NCI-H524 treated with DMSO at 0.1 percent for 48 hours (cell line): ENCODE results near the gene ALDH3A1.

Source experiments
- DNase-seq: peaks from one replicate; lab custom pipeline; 2025; lab: John Stamatoyannopoulos, UW

The ALDH3A1 gene

DNA sequence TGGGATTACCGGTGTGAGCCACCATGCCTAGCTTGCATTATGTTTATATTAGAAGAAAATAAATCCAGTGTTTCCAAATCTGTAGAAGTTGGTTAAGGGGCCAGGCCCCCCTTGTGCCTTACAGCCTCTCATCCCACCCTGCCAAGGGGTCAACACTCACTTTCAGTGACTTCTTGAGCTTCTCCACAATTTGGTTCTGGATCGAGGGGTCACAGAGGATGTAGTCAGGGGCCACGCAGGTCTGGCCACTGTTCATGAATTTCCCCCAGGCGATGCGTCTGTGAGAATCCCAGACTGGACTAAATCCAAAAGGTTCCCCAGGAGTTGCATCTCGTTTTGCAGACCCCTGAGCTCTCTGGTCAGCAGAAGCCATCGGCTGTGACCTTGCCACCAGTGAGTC is 7.2 kb downstream of the ALDH3A1 start:
- no peak for DNase-seq

DNA sequence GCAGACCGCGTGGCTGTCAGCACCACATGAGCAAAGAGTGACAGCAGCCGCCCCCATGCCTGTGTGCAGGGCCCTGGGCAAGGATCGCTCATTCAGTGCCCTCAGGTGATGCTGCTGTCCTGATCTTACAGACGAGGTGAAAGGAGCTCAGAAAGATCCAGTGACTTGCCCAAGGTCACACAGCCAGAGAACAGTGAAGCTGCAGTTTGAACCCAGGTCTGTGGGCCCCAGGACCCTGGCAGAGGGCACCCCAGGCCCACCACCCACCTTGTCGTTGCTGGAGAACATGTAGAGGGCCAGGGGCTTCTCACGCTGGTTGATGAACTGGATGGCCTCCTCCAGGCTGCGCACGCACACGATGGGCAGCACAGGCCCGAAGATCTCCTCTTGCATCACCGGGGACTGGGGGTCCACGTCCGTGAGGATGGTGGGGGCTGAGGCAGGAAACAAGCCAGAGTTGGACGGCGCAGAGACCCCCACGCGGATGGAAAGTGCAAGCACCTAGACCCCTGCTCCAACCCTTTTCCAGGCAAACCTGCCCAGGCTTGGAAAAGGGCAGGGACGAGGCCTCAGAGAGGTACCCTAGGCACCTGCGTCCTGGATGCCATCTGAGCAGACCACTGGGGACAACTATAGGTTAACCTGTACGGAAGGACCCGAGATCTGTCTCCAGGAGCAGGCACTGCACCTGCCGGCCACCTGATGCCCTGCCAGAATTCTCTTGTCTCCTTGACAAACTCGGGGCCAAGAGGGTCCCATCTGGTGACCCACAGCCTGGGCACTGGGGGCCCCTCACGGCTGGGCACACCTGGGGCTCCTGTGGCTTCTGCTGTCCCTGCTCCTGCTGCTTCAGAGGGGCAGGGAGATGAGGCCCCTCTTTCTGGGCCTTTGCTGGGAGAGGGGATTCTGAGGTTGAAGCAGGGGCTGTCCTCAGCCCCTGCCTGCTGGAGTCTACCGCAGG is 8.6 kb downstream of the ALDH3A1 start:
- no peak for DNase-seq

DNA sequence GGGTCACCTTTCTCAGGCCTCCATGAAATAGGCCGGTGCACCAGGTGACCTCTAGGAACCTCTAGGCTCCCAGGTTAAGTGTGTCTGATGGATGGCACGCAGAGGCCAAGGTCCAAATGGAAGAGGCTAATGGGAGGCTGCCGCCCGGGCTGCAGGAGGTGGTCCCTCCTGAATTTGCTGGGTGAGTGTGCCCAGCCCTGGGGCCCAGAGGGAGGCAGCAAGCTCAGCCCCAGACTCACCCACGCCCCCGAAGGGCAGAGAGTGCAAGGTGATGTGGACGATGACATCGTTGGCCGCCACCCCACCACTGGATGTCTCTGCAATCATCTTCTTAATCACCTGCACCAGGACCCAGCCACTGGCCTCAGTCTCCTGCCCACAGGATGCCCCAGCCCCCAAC is 9.3 kb downstream of the ALDH3A1 start:
- no peak for DNase-seq

DNA sequence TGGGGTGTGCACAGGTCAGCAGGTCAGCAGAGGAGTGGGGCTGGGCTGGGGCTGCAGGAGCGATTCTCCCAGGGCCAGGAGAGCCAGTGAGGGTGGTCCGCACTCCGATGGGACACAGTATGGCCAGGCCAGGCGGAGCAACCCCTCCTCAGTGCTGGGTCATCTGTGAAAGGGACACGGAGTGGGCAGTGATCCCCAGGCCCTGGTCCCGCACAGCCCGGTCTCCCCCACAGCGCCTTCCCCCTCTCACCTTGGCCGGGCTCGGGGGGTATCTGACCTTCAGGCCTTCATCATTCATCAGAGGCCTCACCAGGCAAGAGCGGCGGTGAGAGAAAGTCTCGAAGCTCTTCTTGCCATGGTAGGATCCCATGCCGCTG is 10.0 kb downstream of the ALDH3A1 start:
- DNase-seq, result no peak

DNA sequence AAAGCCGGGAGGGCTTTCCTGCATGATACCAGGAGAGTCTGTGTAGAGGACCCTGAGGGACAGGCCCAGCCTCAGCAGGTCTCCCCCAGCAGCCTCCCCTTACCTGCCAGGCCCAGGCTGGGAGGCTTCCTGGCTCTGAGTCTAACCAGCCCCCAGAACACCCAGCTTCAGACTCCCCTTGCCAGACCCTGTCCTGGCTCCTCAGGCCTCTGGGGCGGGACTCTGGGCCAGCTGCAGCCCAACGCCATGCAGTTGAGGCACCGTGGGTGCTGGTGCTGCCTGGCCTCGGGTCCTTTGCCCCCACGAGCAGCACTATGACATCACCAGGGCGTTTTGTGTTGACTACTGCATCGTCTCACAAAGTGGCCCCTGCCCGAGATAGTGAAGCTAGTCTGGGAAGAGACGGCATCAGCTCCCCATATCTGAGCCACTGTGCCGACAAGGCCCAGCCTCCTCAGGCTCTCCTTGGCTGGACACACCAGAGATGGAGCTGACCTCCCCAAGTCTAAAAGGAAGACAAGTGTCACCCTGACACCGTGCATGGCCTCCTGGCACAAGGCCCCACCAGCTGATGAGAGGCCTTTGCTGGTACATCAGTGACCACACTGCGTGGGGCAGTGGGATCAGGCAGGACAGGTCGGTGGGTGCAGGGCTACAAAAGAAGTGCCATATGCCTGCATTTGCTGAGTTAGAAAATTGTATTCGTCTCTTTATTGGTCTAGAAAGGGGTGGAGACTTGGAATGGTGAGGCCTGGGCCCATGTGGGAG is 10.6 kb downstream of the ALDH3A1 start:
- DNase-seq, result no peak

DNA sequence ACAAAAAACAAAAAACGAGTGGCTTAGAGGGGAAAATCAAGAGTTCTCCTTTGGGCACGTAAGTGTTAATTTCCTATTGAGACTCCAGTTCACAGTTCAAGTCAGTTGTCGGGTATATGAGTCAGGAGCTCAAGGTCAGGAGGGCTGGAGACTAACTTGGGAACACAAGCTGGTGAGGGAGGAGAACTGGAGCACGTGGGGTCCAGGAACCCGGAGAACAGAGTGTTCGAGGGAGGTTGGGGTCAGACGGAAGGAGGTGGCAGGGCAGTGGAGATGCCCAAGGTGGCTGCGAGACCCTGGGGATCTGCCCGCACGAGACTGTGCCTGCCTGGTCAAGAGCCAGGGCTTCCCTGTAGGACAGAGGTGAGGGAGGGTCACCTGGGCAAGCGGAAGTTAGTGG is 12.0 kb downstream of the ALDH3A1 start:
- no peak for DNase-seq

DNA sequence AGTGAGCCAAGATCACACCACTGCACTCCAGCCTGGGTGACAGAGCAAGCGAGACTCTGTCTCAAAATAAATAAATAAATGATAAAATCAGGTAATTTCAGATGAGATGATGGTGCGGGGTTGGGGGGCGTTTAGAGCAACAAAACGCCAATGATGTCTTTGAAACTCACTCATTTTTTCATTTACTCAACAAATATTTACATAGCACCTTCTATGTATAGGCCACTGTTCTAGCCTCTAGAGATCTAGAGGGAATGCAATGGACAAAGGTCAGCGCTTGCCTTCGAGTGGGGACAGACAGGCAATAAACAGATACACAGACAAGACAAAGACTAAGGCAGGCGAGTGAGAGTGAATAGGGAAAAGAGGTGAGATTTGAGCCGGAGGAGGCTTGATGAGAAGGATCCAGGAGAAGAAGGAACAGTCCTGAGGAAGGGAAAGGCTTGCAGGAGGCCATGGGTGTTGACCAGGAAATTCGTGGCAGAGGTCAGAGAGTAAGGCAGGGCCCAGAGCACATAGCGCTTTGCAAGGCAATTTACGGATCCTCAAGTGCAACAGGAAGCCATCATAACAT is 14.1 kb downstream of the ALDH3A1 start:
- DNase-seq, result no peak

DNA sequence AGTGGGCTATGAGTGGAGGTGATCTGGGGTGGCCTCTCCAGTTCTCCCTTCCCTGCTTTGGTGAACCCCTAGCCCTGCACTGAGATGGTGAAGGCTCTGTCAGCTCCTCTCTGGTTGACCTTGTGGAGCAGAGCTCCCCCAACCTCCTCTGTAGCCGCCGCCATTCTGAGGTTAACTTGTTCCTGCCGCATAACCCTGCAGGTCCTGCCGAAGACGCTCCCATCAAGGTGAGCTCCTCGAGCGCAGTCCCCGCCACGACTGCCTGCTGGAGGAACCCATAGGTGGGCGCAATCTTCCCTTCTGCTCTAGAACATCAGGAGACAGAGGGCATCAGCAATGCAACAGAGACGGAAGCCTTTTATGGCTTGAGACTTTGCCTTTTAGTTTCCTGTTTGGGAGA is 16.5 kb downstream of the ALDH3A1 start:
- DNase-seq, result no peak

DNA sequence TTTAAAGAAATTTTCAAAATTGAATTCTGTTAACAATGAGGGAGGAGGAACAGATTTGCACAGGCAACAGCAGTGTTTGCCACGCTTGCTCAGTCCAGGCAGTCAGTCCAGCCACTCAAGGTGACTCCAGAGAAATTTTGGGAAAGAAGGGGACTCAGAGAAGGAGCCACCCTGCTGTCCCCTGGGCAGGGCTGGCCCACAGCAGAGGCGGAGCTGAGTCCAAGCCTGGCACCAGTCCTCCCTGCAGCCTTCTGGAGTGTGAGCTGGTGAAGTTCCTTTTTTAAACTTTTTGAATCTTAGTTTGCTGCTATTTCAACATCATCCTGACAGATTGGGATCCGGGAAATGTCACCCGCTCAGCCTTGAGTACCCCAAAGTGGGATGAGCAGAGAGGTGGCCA is 17.3 kb downstream of the ALDH3A1 start:
- no peak for DNase-seq

DNA sequence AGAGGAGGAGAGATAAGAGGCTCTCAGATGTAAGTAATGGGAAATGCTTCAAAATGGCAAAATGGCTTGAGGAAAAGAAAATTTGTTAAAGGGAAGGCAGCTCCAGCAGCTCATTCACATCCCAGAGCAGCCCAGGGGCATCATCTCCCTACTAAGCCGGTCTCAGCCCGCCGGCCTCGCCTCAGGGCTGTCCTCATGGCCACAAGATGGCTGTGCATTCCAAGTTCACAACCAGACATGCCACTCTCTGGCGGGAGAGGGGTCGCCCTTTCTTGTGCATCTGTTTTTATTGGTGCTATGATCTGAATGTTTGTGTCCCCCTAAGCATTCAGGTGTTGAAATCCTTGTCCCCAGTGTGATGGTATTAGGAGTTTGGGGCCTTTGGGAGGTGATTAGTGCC is 18.2 kb downstream of the ALDH3A1 start:
- no peak for DNase-seq

DNA sequence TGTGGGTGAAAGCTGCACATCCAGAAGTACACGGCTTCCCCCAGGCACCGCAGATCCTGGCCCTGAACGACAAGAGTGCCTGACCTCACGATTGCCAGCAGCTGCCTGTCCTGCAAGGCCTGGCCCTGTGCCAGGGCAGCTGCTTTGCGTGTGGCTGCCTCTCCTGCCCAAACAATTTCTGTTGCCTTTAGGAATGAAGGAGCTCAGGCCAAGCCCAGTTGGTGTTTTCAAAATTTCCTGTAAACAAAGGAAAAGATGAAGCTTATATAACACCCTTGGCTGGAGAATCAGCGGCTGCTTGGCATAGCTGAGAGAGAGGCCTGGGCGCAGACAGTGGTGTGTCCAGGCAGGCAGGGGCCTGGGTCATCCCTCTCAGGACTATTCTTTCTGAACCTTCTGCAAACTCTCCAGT is 20.0 kb downstream of the ALDH3A1 start:
- peak; percentile 19 for DNase-seq

DNA sequence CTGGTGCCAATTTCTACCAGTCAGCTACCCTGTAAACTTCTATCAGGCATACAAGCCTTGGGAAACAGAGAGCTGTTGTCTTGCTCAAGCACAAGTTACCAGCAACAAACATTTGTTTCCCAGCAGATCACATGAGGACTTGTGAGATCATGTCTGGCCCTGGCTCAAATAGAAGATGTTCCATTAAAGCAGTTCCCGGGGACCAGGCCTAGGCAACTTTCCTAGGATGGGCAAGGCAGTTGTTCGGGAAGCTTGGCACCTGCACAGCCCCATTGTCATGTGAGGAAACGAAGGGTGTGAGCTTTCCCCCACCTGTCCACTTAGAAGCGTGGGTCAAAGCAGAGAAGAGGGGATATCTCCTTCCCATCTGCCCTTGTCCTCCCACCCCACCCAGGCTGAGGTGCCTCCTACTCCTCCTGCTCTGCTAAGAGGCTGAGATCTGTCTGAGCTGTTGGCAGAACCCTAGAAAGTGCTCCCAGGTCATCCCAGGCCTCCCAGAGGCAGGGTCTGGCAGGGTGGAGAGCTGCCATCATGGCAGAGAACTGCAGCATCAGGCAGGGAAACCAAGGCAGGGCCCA is 20.5 kb downstream of the ALDH3A1 start:
- no peak for DNase-seq

DNA sequence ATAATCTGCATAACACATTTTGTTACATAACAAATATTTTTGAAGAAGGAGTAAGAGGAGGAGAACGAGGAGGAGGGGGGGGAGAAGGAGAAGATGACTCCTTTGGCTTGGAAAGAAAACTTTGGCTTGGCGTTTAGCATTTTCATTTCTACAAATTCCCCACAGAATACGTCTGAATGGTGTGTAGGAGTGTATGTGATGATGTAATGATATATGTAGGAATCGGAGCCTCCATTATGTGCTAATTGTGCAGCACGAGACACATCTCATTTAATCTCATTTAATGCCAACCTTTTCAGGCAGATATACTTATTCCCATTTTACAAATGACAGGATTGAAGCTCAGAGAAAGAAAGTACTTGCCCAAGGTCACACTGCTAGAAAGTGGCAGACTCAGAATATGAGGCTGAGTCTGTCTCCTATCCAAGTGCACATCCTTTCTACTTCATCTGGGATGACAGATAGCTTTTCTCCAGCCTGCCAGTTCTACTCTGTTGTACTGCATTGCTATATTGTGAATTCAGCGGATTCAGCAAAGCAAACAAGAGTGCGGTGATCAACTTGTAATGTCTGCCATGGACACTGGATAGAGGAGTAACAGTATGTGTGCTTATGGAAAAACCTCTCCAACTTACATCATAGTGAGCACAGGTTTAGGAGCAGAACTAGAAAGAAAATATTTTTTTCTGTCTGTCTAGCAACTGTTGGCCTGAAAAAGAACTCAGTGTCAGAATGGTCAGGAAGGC is 21.3 kb downstream of the ALDH3A1 start:
- DNase-seq, result no peak

DNA sequence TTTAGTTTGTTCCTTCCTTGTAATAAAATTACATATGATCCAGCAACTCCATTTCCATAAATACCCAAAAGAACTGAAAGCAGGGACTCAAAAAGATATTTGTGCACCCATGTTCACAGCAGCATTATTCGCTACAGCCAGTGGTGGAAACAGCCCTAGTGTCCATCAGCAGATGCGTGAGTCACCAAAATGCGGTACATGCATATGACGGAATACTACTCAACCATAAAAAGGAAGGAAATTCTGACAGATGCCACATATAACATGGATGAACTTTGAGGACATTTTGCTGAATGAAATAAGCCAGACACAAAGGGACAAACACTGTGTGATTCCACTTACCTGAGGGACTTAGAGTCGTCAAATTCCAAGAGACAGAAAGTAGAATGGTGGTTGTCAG is 22.6 kb downstream of the ALDH3A1 start:
- DNase-seq, result no peak

DNA sequence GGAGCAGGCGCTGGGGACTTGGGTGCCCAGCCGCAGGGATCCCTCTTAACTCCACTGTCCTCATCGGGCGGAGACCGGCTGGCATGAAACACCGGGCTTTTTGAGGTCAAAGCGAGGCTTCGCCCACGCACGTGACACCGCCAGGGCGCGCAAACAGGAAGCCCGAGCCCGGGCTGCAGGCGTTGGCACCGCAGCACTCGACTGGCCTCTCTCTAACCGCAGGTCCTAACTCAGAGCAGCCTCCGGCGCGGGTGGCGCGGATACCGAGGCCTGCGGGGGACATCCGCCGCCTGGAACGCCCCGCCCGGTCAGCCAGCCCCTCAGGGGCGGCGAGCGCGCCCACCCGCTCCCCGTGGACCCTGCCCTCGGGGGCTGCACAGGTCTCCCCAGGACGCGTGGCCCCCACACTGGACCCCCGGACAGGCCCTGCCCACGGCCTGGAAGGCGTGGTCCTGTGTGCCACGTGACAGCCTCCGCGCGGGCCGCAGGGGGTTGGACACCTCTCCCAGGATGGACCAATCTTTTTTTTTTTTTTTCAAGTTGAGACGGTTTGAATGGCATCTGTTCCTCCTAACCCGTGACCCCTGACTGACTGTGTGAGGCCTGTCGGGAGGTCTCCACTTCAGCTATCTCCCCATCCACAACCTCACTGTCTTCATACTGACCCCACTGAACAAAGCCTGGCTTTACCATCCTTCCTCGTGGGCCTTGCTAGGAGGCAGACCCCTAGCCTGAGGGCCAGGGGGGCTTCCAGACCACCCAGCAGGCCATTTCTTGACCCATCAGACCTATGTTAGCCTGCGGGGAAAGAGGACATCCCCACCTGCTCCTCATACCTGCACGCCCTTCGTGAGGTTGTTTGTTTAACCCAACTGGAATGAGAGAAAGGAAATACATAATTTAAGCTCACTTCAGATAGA is 23.3 kb downstream of the ALDH3A1 start:
- no peak for DNase-seq

DNA sequence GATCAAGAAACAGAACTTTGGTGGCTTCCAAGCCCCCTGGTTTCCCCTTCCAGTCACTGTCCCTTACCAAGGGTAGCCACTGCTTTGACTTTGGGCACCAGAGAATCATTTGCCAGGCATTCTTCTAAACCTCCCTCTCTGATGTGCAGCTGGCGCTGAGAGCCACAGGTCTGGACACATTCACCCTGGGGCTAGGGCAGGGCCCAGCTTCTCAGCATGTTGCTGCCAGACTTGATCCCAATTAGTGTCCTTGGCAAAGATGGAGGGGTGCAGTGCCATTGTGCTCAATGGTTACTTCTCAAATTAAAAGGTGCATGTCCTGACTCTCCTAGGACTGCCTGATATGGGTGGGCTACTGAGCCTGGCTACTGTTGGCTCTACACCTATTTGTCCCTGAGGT is 24.1 kb downstream of the ALDH3A1 start:
- no peak for DNase-seq

DNA sequence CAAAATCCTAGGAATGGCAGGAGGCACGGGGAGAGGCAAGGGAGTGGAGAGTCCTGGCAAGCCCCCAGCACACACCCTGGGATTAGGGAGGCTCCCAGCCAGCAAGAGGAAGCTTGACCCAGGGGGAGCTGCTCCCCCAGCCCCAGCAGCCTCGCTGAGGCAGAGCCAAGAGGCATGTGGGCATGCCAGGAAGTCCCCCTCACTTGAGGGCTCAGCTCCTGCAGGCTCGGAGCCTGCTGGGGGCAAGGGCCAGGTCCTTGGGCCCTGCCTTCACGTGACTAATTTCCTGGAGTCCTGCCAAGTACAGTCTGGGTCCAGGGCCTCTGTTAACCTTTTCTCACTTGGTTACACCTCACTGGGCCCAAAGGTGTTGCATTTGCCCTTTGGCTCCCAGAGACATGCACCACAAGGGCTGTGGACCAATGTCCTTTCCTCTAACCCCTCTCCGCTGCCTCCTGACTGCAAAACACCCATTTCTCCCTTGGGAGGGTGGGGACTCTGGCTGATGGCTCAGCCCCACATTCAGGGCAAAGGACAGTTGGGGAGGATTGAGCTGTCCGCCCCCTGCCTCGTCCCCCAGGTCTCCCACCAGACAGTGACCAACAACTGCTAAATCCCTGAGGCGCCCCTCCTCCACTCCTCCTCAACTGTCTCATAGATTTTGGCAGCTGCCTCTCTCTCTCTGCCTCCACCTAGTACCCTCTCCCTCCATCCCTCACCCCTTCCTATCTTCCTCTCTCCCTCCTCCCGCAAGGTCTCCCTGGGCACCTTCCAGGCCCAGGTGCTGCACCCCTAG is 27.3 kb downstream of the ALDH3A1 start:
- no peak for DNase-seq

DNA sequence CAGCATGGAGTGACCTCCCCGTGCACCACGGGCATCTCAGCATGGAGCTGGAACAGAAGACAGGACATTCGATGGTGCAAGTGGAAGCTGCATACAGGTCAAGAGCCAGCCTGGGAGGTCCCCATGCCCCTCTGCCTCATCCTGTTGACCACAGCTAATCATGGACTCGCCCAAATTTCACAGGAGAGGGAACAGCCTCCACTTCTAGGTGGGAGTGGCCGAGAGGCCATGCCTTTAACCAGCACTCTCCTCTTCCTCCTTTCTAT is 28.0 kb downstream of the ALDH3A1 start:
- no peak for DNase-seq

DNA sequence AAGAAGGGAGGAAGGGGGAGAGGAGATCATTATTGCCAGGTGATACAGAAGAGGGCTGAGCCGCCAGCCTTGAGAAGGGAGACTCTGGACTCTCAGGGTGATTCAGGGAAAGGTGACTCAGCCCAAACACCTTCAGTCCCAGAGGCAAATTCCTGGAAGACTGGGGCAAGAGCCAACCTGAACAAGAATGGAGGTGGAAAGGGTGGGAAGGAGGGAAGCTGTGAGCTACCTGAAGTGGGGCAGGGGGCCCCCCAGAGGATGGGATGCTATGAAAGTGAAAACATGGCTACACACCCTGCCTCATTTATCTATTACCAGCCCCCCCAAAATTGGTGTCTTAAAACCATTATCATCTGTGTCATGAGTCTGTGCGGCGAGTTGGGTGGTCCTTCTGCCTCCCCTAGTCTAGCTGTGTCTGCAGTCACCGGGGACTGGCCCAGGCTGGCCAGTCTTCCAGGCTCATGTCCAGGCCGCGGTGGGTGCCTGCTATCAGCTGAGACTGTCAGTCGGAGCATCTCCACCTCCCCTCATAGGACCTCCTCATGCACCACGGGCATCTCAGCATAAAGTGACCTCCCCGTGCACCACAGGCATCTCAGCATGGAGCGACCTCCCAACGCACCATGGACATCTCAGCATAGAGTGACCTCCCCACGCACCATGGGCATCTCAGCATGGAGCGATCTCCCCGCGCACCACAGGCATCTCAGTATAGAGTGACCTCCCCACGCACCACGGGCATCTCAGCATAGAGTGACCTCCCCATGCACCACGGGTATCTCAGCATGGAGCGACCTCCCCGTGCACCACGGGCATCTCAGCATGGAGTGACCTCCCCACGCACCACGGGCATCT is 28.5 kb downstream of the ALDH3A1 start:
- no peak for DNase-seq
